Activated CD4-positive, alpha-beta T cell treated with anti-CD3 and anti-CD28 coated beads, Interleukin-2, amount 10 ng/mL, durations not matched to agents 24 days and 14 days (primary cell): ENCODE measurements around the gene IDUA. TPM values are rescaled to one million over a fixed set of nuclear protein-coding genes. Genes with fewer than 3 reads are reported as not detected.

Experiments used
- DNase-seq: peaks from one replicate; pipeline ENCODE4 v3.0.0; 2022
- H3K27ac Mint-ChIP-seq: one replicate; pipeline ENCODE4 v1.8.0; 2022; ENCODE audit warnings: mild to moderate bottlenecking, mixed read lengths
- H3K27me3 Mint-ChIP-seq: one replicate; pipeline ENCODE4 v1.8.0; 2022; ENCODE audit warnings: mixed read lengths
- H3K36me3 Mint-ChIP-seq: one replicate; pipeline ENCODE4 v1.8.0; 2022; ENCODE audit warnings: low read depth, mild to moderate bottlenecking, mixed read lengths
- H3K4me1 Mint-ChIP-seq: one replicate; pipeline ENCODE4 v1.8.0; 2021; ENCODE audit warnings: mixed read lengths
- H3K4me3 Mint-ChIP-seq: one replicate; pipeline ENCODE4 v1.8.0; 2022; ENCODE audit warnings: mild to moderate bottlenecking, moderate library complexity, mixed read lengths
- H3K9me3 Mint-ChIP-seq: one replicate; pipeline ENCODE4 v1.8.0; 2021; ENCODE audit warnings: mixed read lengths
- intact Hi-C: fragments of 100-400 bp; cut with micrococcal nuclease; formaldehyde crosslinking; loops from one replicate; pipeline ENCODE4 v1.15.1; 2023
- total RNA-seq: library from RNA; stranded (reverse); gene quantifications from 2 replicates; pipeline ENCODE4 v1.2.3, GENCODE V29; 2022

IDUA gene
- total RNA-seq, 1 donor from 2014 or later: 30.4 TPM

- no peak for DNase-seq
- intact Hi-C loops: no loop called here
- Mint-ChIP-seq H3K27me3 (peaks cover 43% of the 10 kb centered on the region), H3K9me3 (no peaks in the 10 kb centered on the region), H3K36me3 (peaks cover 2% of the 10 kb centered on the region), H3K27ac (no peak overlapping the region), H3K4me3 (no peak overlapping the region), H3K4me1 (no peaks in the 10 kb centered on the region)
These were observed 15.9 kb downstream of the IDUA start for GRCh38 chr4:1002631-1003251.

- Mint-ChIP-seq H3K4me1 (no peaks in the 10 kb centered on the region), H3K36me3 (peaks cover 2% of the 10 kb centered on the region), H3K9me3 (no peaks in the 10 kb centered on the region), H3K4me3 (no peak overlapping the region), H3K27ac (no peak overlapping the region), H3K27me3 (peaks cover 43% of the 10 kb centered on the region)
- DNase-seq: no peak
- intact Hi-C loops: no loop called here
These were observed 16.6 kb downstream of the IDUA start for GRCh38 chr4:1003271-1004070.

GRCh38 chr4:1004071-1004418 is 17.2 kb downstream of the IDUA start:
- intact Hi-C loops: no loop called here
- Mint-ChIP-seq H3K27me3 (peaks cover 43% of the 10 kb centered on the region), H3K4me3 (no peak overlapping the region), H3K4me1 (peaks cover 2% of the 10 kb centered on the region), H3K9me3 (no peaks in the 10 kb centered on the region), H3K27ac (no peak overlapping the region), H3K36me3 (peaks cover 2% of the 10 kb centered on the region)
- DNase-seq: no peak

- DNase-seq: no peak
- H3K9me3 Mint-ChIP-seq: no peaks in the 10 kb centered on the region
- H3K36me3 Mint-ChIP-seq: peaks cover 2% of the 10 kb centered on the region
- intact Hi-C loops: no loop called here
- H3K4me3 Mint-ChIP-seq: no peak overlapping the region
- no peak overlapping the region for H3K27ac Mint-ChIP-seq
- peaks cover 41% of the 10 kb centered on the region for H3K27me3 Mint-ChIP-seq
- H3K4me1 Mint-ChIP-seq: peaks cover 4% of the 10 kb centered on the region
These were observed 18.0 kb downstream of the IDUA start for GRCh38 chr4:1004557-1005485.

- Mint-ChIP-seq H3K9me3 (no peaks in the 10 kb centered on the region), H3K27ac (no peak overlapping the region), H3K4me1 (peaks cover 9% of the 10 kb centered on the region), H3K36me3 (peaks cover 4% of the 10 kb centered on the region), H3K27me3 (peaks cover 35% of the 10 kb centered on the region), H3K4me3 (no peak overlapping the region)
- DNase-seq: no peak
- intact Hi-C loops: no loop called here
These were observed 20.0 kb downstream of the IDUA start for GRCh38 chr4:1006856-1007255.

- H3K4me1 Mint-ChIP-seq: peaks cover 13% of the 10 kb centered on the region
- no peaks in the 10 kb centered on the region for H3K9me3 Mint-ChIP-seq
- no peak overlapping the region for H3K27ac Mint-ChIP-seq
- intact Hi-C loops: loop anchor here (1.0 kb wide), 2 partner anchors 36 to 227 kb away; partner anchors contain the start of gene DGKQ
- peaks cover 30% of the 10 kb centered on the region for H3K27me3 Mint-ChIP-seq
- DNase-seq: peak; percentile 81
- peaks cover 8% of the 10 kb centered on the region for H3K36me3 Mint-ChIP-seq
- peak overlapping the region; percentile 72 for H3K4me3 Mint-ChIP-seq
These were observed 22.1 kb downstream of the IDUA start for GRCh38 chr4:1008840-1009541.

GRCh38 chr4:1009542-1010394 is 22.9 kb downstream of the IDUA start:
- DNase-seq: peak; percentile 91
- intact Hi-C loops: loop anchor here (1.0 to 5.0 kb wide), 6 partner anchors 36 to 338 kb away; partner anchors contain the start of genes CTBP1, DGKQ, GAK and TMEM175
- H3K4me3 Mint-ChIP-seq: peak overlapping the region; percentile 89
- H3K4me1 Mint-ChIP-seq: peaks cover 13% of the 10 kb centered on the region
- H3K9me3 Mint-ChIP-seq: no peaks in the 10 kb centered on the region
- H3K36me3 Mint-ChIP-seq: peaks cover 8% of the 10 kb centered on the region
- H3K27ac Mint-ChIP-seq: peak overlapping the region; percentile 92
- H3K27me3 Mint-ChIP-seq: peaks cover 28% of the 10 kb centered on the region

GRCh38 chr4:1010395-1011021 is 23.7 kb downstream of the IDUA start:
- peaks cover 8% of the 10 kb centered on the region for H3K36me3 Mint-ChIP-seq
- peaks cover 27% of the 10 kb centered on the region for H3K27me3 Mint-ChIP-seq
- intact Hi-C loops: loop anchor here (1.0 to 5.0 kb wide), 5 partner anchors 23 to 337 kb away; partner anchors contain the start of genes CTBP1, GAK, IDUA and TMEM175
- no peaks in the 10 kb centered on the region for H3K9me3 Mint-ChIP-seq
- H3K4me3 Mint-ChIP-seq: peak overlapping the region; percentile 89
- H3K4me1 Mint-ChIP-seq: peaks cover 13% of the 10 kb centered on the region
- peak overlapping the region; percentile 92 for H3K27ac Mint-ChIP-seq
- peak; percentile 92 for DNase-seq

- peak; percentile 97 for DNase-seq
- H3K27me3 Mint-ChIP-seq: peaks cover 25% of the 10 kb centered on the region
- peak within 1 kb of the TSS; percentile 89 for H3K4me3 Mint-ChIP-seq
- H3K4me1 Mint-ChIP-seq: peaks cover 13% of the 10 kb centered on the region
- H3K9me3 Mint-ChIP-seq: no peaks in the 10 kb centered on the region
- intact Hi-C loops: loop anchor here (1.0 to 5.0 kb wide), 5 partner anchors 24 to 336 kb away; partner anchors contain the start of genes CTBP1, GAK, IDUA and TMEM175
- H3K36me3 Mint-ChIP-seq: peaks cover 8% of the 10 kb centered on the region
- peak within 1 kb of the TSS; percentile 92 for H3K27ac Mint-ChIP-seq
These were observed 24.3 kb downstream of the IDUA start, which contains the start of gene FGFRL1 for GRCh38 chr4:1011022-1011665. FGFRL1 (plus strand) TSS chr4:1011626; CDS start chr4:1012486, 860 bp downstream.

GRCh38 chr4:1011666-1012033 is 24.8 kb downstream of the IDUA start:
- H3K4me3 Mint-ChIP-seq: peak overlapping the region; percentile 26

GRCh38 chr4:1012034-1012739 is 25.3 kb downstream of the IDUA start:
- Mint-ChIP-seq H3K4me1 (peaks cover 13% of the 10 kb centered on the region), H3K4me3 (peak overlapping the region; percentile 52), H3K27ac (no peak overlapping the region), H3K36me3 (peaks cover 6% of the 10 kb centered on the region), H3K9me3 (no peaks in the 10 kb centered on the region), H3K27me3 (peaks cover 18% of the 10 kb centered on the region)
- DNase-seq: peak; percentile 75
- intact Hi-C loops: loop anchor here (5.0 kb wide), 2 partner anchors 190 to 335 kb away; partner anchors contain the start of gene UVSSA

More at GRCh38 chr4:1011666-1012033, 24.8 kb downstream of the IDUA start:
- DNase-seq: no peak
- peaks cover 13% of the 10 kb centered on the region for H3K4me1 Mint-ChIP-seq
- no peak overlapping the region for H3K27ac Mint-ChIP-seq
- peaks cover 23% of the 10 kb centered on the region for H3K27me3 Mint-ChIP-seq
- H3K9me3 Mint-ChIP-seq: no peaks in the 10 kb centered on the region
- intact Hi-C loops: loop anchor here (1.0 to 5.0 kb wide), 5 partner anchors 24 to 336 kb away; partner anchors contain the start of genes CTBP1, GAK, IDUA and TMEM175
- peaks cover 8% of the 10 kb centered on the region for H3K36me3 Mint-ChIP-seq
